Keratinocyte (primary cell): Measurements from ENCODE around the gene CLTB. TPM values are rescaled to one million over a fixed set of nuclear protein-coding genes. Genes with fewer than 3 reads are reported as not detected.

Experiments
- DNase-seq: peaks from one replicate; pipeline ENCODE4 v3.0.0-alpha.2; 2011; ENCODE audit warnings: low read depth, missing footprints, low spot score
- FAIRE-seq: peaks from 2 replicates; lab custom pipeline; 2011; peaks lifted over from hg19 to GRCh38; lab: Jason Lieb, UNC
- H2AFZ ChIP-seq: 2 replicates; pipeline ENCODE4 v1.6.0; 2012; ENCODE audit warnings: low read length, control low read depth, inconsistent platforms; ENCODE audit not compliant: control insufficient read depth
- H3K27ac ChIP-seq: 2 replicates; pipeline ENCODE4 v1.5.1; 2011; ENCODE audit warnings: low read length; ENCODE audit not compliant: control insufficient read depth, insufficient read depth
- H3K27me3 ChIP-seq: 3 replicates; pipeline ENCODE4 v1.6.0; 2011; ENCODE audit warnings: low read length; ENCODE audit not compliant: control insufficient read depth, insufficient read depth; ENCODE audit errors: extremely low read depth
- H3K36me3 ChIP-seq, 2 experiments: 2 replicates in 1 of 2; 3 replicates in 1 of 2; pipeline ENCODE4 v1.5.1; 2011; ENCODE audit warnings: low read length in 2 of 2, mild to moderate bottlenecking in 1 of 2; ENCODE audit not compliant: control insufficient read depth in 2 of 2, insufficient read depth in 2 of 2; ENCODE audit errors: extremely low read depth in 1 of 2
- H3K4me1 ChIP-seq: 3 replicates; pipeline ENCODE4 v1.5.1; 2011; ENCODE audit warnings: low read length; ENCODE audit not compliant: control insufficient read depth, insufficient read depth; ENCODE audit errors: extremely low read depth
- H3K4me2 ChIP-seq: 3 replicates; pipeline ENCODE4 v1.6.0; 2011; ENCODE audit warnings: low read depth, low read length; ENCODE audit not compliant: control insufficient read depth, insufficient read depth; ENCODE audit errors: extremely low read depth
- H3K4me3 ChIP-seq, 3 experiments: fragments of 200-600 bp in 1 of 3; sonication (generic) in 1 of 3; 2 replicates in 2 of 3; 3 replicates in 1 of 3; pipeline ENCODE4 v1.5.1; 2011 to 2016; ENCODE audit warnings: low read length in 3 of 3, mild to moderate bottlenecking in 3 of 3, control low read depth in 2 of 3, inconsistent platforms in 1 of 3, low read depth in 1 of 3, mixed read lengths in 1 of 3, mixed run types in 1 of 3, moderate library complexity in 1 of 3; ENCODE audit not compliant: control insufficient read depth in 2 of 3, insufficient read depth in 2 of 3; ENCODE audit errors: extremely low read depth in 1 of 3
- H3K79me2 ChIP-seq: 2 replicates; pipeline ENCODE4 v1.6.0; 2012; ENCODE audit warnings: low read length; ENCODE audit not compliant: control insufficient read depth, insufficient read depth
- H3K9ac ChIP-seq: 3 replicates; pipeline ENCODE4 v1.6.0; 2011; ENCODE audit warnings: low read length; ENCODE audit not compliant: control insufficient read depth, insufficient read depth; ENCODE audit errors: extremely low read depth
- H3K9me1 ChIP-seq: 3 replicates; pipeline ENCODE4 v1.6.0; 2011; ENCODE audit warnings: low read length; ENCODE audit not compliant: control insufficient read depth, insufficient read depth; ENCODE audit errors: extremely low read depth
- H3K9me3 ChIP-seq: 2 replicates; pipeline ENCODE4 v1.5.1; 2012; ENCODE audit warnings: low read depth, low read length; ENCODE audit not compliant: control insufficient read depth
- H4K20me1 ChIP-seq: 3 replicates; pipeline ENCODE4 v1.6.0; 2011; ENCODE audit warnings: low read length; ENCODE audit not compliant: control insufficient read depth, insufficient read depth; ENCODE audit errors: extremely low read depth
- EZH2 ChIP-seq: IDR thresholded peaks from one replicate; pipeline ENCODE4 v1.6.1; 2012; ENCODE audit warnings: inconsistent platforms, mild to moderate bottlenecking, low read length, moderate library complexity
- dilution Hi-C: fragments of 300-500 bp; cut with MboI; formaldehyde crosslinking; loops from one replicate; pipeline ENCODE4 v1.7.0; 2020; ENCODE audit warnings: low sequenced_read_pairs; ENCODE audit not compliant: extremely low pct_ligation_motif_present
- polyA plus RNA-seq, 5 experiments: library from polyadenylated mRNA; depleted of rRNA in 3 of 5; stranded (reverse) in 3 of 5; stranded (forward) in 1 of 5; unstranded in 1 of 5; fragments of >200 nt; gene quantifications; 1 replicate in 1 of 5; 2 replicates in 3 of 5; 3 replicates in 1 of 5; pipeline versions ENCODE4 v1.2.1 to v1.2.3, GENCODE V29; 2011 to 2012; ENCODE audit warnings: missing spikeins in 2 of 5, low read depth in 1 of 5, low replicate concordance in 1 of 5
- TF ChIP-seq, protein P1 (sequence below), 3 experiments: IDR thresholded peaks in 1 of 3; conservative IDR thresholded peaks in 1 of 3; optimal IDR thresholded peaks in 1 of 3; 2 replicates in 2 of 3; 3 replicates in 1 of 3; pipeline versions ENCODE3 to v1.5.1; 2011; ENCODE audit warnings: low read length in 3 of 3, mild to moderate bottlenecking in 3 of 3, moderate library complexity in 2 of 3, control low read depth in 1 of 3, inconsistent platforms in 1 of 3; ENCODE audit not compliant: insufficient read depth in 2 of 3; ENCODE audit errors: extremely low read depth in 1 of 3

Gene CLTB
- polyA plus RNA-seq, 1 donor (not counting 4 experiments of a cell fraction or from before 2014, with no cell fraction given) = 326 TPM

DNA sequence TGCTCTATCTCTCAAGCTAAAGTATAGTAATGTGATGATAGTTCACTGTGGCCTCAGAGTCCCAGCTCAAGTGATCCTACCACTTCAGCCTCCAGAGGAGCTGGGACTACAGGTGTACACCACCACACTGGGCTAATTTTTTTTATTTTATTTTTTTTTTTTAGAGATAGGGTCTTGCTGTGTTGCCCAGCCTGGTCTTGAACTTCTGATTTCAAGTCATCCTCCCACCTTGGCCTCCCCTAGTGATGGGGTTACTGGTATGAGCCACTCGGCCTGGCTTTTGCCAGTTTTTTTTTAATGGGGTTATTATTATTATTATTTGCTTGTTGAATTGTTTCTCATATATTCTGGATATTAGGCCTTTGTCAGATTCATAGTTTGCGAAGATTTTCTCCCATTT lies 45.0 kb upstream of the CLTB start:
- no peak overlapping the region for H3K9ac ChIP-seq
- no peaks in the 10 kb centered on the region for H3K9me1 ChIP-seq
- H3K36me3 ChIP-seq = peaks cover 0 to 2% of the 10 kb centered on the region in 2 experiments
- no peak overlapping the region for H2AFZ ChIP-seq
- TF ChIP-seq, protein P1, sequence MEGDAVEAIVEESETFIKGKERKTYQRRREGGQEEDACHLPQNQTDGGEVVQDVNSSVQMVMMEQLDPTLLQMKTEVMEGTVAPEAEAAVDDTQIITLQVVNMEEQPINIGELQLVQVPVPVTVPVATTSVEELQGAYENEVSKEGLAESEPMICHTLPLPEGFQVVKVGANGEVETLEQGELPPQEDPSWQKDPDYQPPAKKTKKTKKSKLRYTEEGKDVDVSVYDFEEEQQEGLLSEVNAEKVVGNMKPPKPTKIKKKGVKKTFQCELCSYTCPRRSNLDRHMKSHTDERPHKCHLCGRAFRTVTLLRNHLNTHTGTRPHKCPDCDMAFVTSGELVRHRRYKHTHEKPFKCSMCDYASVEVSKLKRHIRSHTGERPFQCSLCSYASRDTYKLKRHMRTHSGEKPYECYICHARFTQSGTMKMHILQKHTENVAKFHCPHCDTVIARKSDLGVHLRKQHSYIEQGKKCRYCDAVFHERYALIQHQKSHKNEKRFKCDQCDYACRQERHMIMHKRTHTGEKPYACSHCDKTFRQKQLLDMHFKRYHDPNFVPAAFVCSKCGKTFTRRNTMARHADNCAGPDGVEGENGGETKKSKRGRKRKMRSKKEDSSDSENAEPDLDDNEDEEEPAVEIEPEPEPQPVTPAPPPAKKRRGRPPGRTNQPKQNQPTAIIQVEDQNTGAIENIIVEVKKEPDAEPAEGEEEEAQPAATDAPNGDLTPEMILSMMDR (optimal IDR thresholded peaks at IDR 0.05 in 1 of 3, IDR thresholded peaks at IDR 0.05 in 1 of 3, conservative IDR thresholded peaks at IDR 0.05 in 1 of 3; ENCODE audit: extremely low read depth in 1 of 3, insufficient read depth in 2 of 3, low read length in 3 of 3) = no peak
- no peak for TF ChIP-seq EZH2
- H3K4me3 ChIP-seq = no peak overlapping the region
- H3K9me3 ChIP-seq = no peaks in the 10 kb centered on the region
- FAIRE-seq (no peak), DNase-seq (no peak)
- H3K79me2 ChIP-seq = peaks cover 86% of the 10 kb centered on the region
- no peaks in the 10 kb centered on the region for H3K27me3 ChIP-seq
- no peak overlapping the region for H3K4me2 ChIP-seq
- dilution Hi-C loops = no loop called here
- H4K20me1 ChIP-seq = no peaks in the 10 kb centered on the region
- H3K4me1 ChIP-seq = no peaks in the 10 kb centered on the region
- no peak overlapping the region for H3K27ac ChIP-seq

DNA sequence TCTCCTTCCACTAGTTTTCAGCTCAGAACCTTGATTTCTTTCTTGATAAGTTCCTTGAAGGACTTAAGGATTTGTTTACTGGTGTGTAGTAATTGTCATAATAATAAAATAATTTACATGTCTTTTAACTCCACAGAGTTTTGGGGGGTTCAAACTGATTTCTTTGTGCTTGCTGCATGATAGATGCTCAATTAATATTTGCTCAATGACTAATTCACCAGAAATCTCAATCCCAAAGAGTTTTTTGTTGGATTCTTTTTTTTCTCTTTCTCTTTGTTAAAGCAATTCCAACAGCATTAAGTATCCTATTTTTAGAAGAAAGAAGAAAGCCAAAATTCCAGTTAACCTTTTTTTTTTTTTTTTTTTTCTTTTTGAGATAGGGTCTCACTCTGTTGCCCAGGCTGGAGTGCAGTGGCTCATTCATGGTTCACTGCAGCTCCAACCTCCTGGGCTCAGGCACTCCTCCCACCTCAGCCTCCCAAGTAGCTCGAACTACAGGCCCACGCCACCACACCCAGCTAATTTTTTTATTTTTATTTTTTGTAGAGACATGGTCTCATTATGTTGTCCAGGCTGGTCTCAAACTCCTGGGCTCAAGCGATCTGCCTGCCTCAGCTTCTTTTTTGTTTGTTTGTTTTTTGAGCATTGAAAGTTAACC lies 42.7 kb upstream of the CLTB start:
- H4K20me1 ChIP-seq = no peaks in the 10 kb centered on the region
- TF ChIP-seq, protein P1 (optimal IDR thresholded peaks at IDR 0.05 in 1 of 3, IDR thresholded peaks at IDR 0.05 in 1 of 3, conservative IDR thresholded peaks at IDR 0.05 in 1 of 3; ENCODE audit: extremely low read depth in 1 of 3, insufficient read depth in 2 of 3, low read length in 3 of 3) = no peak
- TF ChIP-seq EZH2 = no peak

More for the DNA sequence above, 42.7 kb upstream of the CLTB start:
- no peak for FAIRE-seq
- dilution Hi-C loops = no loop called here
- Histone ChIP-seq H3K9ac (no peak overlapping the region), H3K4me3 (no peak overlapping the region), H3K36me3 (peaks cover 0 to 4% of the 10 kb centered on the region in 2 experiments), H3K9me3 (no peaks in the 10 kb centered on the region), H3K4me1 (no peaks in the 10 kb centered on the region), H3K4me2 (no peak overlapping the region), H3K79me2 (peaks cover 87% of the 10 kb centered on the region), H3K27me3 (no peaks in the 10 kb centered on the region), H3K27ac (no peak overlapping the region), H3K9me1 (no peaks in the 10 kb centered on the region), H2AFZ (no peak overlapping the region)
- no peak for DNase-seq
